ENCODE results near the gene EEIG1. TPM values are rescaled to one million over a fixed set of nuclear protein-coding genes. Genes with fewer than 3 reads are reported as not detected.

EEIG1 gene
- total and polyA plus RNA-seq, 12 donors = 6.7 to 33.5 (median 23.5) TPM

DNA sequence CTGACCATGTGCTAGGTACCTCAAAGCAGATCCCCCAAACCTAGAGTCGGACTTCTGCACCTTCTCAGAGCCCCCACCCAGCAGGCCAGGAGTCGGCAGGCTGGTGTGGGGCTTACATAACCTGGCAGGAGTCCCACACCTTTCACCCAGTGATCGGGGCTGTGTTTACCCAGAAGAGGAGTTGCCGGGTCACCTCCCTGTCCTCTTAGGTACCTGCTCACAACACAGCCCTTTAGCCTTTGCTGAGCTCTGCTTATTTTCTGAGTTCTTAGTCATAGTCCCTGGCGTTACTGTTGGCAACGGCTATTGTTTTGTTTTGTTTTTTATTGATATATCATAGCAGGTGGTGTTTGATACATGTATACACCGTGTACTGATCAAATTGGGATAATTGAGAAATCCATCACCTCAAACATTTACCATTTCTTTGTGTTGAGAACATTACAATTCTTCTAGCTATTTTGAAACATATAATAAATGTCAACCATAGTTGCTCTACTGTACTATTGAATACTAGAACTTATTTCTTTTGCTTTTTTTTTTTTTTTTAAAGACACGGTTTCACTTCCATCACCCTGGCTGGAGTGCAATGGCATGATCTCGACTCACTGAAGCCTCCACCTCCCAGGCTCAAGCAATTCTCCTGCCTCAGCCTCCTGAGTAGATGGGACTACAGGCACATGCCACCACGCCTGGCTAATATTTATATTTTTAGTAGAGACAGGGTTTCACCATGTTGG lies 10.4 kb upstream of the EEIG1 start:
- Histone ChIP-seq H3K9me3 (no peaks in the 10 kb centered on the region), H3K4me1 (peaks cover 0 to 16% (median 4%) of the 10 kb centered on the region in 9 donors), H3K36me3 (no peaks in the 10 kb centered on the region), H3K27ac (peak overlapping the region in 3 of 10 donors; percentile 9 to 28 (median 22)), H3K27me3 (no peaks in the 10 kb centered on the region), H3K4me3 (no peak overlapping the region)
- 66 to 71% methylated on average over 10 of the region's 10 CpGs for WGBS, 2 donors
- intact Hi-C loops (cut with DNase I) = no loop called here
- ATAC-seq = peak in 7 of 8 donors; percentile 12 to 64 (median 56)
- TF ChIP-seq CTCF (IDR thresholded peaks at IDR 0.05) = no peak
- DNase-seq = peak in 1 of 2 donors; percentile 34

GRCh38 chr9:127990554-127990953 lies 9.8 kb upstream of the EEIG1 start:
- ATAC-seq (no peak), DNase-seq (no peak)
- no peaks in the 10 kb centered on the region for H3K27me3 ChIP-seq
- intact Hi-C loops (cut with DNase I) = no loop called here
- H3K9me3 ChIP-seq = no peaks in the 10 kb centered on the region
- peak overlapping the region in 3 of 10 donors; percentile 9 to 28 (median 22) for H3K27ac ChIP-seq
- H3K4me3 ChIP-seq = no peak overlapping the region
- 72 to 80% methylated on average over 3 of the region's 3 CpGs for WGBS, 2 donors
- H3K4me1 ChIP-seq = peaks cover 0 to 16% (median 4%) of the 10 kb centered on the region in 9 donors
- no peak for TF ChIP-seq CTCF (IDR thresholded peaks at IDR 0.05)
- no peaks in the 10 kb centered on the region for H3K36me3 ChIP-seq

DNA sequence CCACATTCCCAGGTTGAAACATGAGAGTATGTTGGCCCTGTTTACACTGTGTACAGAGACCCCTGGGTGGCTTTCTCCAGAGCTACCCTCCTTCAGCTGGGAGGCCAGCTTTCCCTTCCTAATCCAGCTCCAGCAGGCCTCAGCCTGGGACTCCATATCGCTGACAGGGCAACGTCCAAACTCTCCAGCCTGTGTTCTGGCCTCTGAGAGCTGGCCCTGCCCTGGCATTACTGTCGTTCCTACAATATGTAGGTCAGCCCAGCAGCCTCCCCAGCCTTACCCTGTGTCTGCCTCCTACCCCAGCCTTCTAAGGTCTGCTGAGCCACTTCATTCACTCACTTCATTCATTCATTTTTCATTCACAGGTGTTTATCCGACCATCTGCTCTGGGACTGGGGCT lies 8.3 kb upstream of the EEIG1 start:
- WGBS, 2 donors = 64 to 78% methylated on average over 4 of the region's 4 CpGs
- Histone ChIP-seq H3K36me3 (no peaks in the 10 kb centered on the region), H3K27ac (peak overlapping the region in 8 of 10 donors; percentile 3 to 62 (median 46)), H3K4me1 (peaks cover 0 to 16% (median 4%) of the 10 kb centered on the region in 9 donors), H3K27me3 (no peaks in the 10 kb centered on the region), H3K4me3 (no peak overlapping the region), H3K9me3 (no peaks in the 10 kb centered on the region)
- DNase-seq (peak in 1 of 2 donors; percentile 12), ATAC-seq (peak in 5 of 8 donors; percentile 33 to 69 (median 58))
- intact Hi-C loops (cut with DNase I) = no loop called here
- no peak for TF ChIP-seq CTCF (IDR thresholded peaks at IDR 0.05)

DNA sequence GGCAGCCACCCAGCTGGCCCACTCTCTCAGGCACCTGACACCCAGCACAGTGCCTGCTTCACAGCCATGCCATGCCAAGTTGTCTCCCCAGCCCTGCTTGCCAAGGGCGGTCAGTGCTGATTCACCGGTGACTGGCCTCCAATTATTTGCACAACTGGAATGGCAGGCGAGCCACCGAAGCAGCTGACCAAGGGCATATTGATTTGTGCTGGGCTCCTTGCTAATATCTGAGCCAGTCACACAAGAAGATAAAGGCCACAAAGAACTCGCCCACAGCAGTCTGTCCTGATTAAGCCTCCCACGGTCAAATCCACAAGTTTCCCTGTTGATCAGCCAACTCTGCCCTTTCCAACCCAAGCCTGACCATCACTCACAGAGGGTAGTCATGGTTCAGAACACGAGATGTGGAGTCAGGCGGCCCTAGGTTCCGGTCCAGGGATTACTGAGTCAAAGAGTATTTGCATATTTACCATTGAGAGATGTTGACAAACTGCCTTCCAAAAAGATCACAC lies 6.4 kb upstream of the EEIG1 start:
- intact Hi-C loops (cut with DNase I) = no loop called here
- ATAC-seq = peak; percentile 35 to 88 (median 78)

More for the DNA sequence above, 6.4 kb upstream of the EEIG1 start:
- DNase-seq = peak; percentile 60 to 73
- no peaks in the 10 kb centered on the region for H3K9me3 ChIP-seq
- WGBS, 2 donors = 58 to 65% methylated on average over 9 of the region's 9 CpGs
- H3K36me3 ChIP-seq = no peaks in the 10 kb centered on the region
- peak overlapping the region in 6 of 10 donors; percentile 45 to 79 (median 66) for H3K27ac ChIP-seq
- H3K4me3 ChIP-seq = no peak overlapping the region
- TF ChIP-seq CTCF (IDR thresholded peaks at IDR 0.05) = no peak
- no peaks in the 10 kb centered on the region for H3K27me3 ChIP-seq
- H3K4me1 ChIP-seq = peaks cover 0 to 26% (median 5%) of the 10 kb centered on the region in 9 donors

Measured in heart right ventricle (tissue), 16 donors.